GM21423 (cell line): ENCODE data around the gene ADCK1.
"Not testable (repeated sequence)": the region's sequence is repeated elsewhere in the genome, so short reads cannot be mapped to it uniquely, and the experiment has no call there.

ENCODE experiments used
- ATAC-seq: cut with Tn5 transposase; IDR thresholded peaks from one replicate; pipeline ENCODE4 v1.9.1; 2021; ENCODE audit warnings: mild to moderate bottlenecking, moderate library complexity; ENCODE audit not compliant: unreplicated experiment

ADCK1 gene

DNA sequence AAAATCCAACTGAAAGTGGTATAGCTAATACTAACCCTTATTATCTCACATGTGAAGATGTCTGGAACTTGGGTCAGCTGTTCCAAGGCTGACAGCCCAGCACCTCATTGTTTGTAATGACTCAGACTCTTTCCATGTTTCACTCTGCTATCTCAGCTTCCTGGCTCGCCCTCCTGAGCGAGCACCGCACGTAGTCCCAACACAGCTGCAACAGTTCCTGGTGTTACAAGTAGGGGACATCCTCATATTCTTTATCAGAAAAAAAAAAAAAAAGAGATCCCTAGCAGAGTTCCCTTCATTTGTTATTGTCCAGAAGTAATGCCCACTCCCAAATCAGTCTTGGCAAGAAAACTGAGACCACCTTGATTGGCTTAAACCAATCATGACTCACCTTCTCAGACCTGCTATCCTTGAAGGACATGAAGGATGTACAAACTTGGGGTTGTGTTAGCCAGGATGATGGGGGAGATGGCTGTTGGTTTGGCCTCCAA, 92.5 kb downstream of the ADCK1 start:
- no peak for ATAC-seq

DNA sequence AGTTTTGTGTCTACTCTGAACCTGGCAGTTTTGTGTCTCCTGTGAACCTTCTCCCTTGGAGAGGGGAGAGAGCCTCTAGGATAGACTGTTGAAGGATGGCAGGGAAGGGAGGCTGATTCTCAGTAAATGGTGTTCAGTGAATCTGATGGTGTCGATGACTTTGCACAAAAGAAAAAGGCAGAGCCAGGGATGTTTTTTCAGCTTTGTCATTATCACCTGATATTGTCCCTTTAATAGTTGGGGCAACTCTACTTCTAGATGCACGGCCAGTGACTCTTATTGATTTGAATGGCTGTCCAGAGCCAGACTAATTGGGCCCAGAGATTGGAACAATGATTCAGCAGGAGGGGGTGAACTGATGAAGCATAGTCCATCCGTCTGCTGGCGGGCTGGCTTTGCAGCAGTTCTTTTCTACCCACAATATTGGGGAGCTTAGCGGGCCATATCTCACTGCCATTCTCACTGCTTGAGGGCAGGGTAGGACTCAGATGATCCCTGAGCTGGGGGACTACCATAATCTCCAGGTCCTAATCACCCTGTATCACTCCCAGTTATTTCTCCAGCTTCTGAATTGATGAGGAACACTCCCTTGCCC, 93.1 kb downstream of the ADCK1 start:
- no peak for ATAC-seq

- no peak for ATAC-seq
Observed at GRCh38 chr14:77897374-77897773, 97.5 kb downstream of the ADCK1 start.

DNA sequence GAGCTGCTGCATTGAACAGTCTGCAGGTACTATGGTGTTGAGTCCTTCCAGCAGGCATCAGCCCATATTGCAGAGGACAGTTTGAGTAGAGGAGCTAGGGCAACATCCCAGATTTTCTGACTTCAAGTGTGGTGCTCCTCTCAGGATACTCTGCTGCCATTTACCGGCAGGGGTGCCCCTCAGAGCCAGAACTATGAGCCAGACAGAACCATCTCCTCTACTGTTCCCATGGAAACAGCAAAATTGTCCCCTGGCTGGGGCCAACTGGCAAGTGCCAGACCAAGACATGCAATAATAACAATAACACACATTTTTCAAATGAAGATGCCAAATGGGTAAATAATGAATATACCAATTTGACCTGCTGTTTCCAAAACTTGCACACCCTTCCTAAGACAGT, 102.9 kb downstream of the ADCK1 start:
- no peak for ATAC-seq

DNA sequence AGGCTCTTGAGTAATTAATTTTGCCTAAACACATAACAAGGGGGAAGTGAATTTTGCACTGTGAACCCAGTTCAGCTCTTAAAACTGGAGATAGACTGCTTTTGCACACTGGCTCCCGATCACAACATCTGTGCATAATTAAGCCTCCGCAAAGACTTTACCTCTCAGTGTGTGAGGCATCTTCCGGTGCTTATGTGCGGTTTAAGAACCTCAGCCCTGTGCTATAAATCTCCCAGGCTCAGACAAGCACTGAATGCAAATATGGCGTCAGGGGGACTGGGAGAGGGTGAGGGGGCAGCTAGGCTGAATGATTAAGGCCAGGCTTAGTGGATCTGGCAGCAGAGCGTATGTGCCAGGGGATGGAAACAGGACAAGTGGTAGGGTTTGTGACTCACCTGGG, 103.3 kb downstream of the ADCK1 start:
- ATAC-seq = no peak

GRCh38 chr14:77903937-77904617, 104.2 kb downstream of the ADCK1 start:
- no peak for ATAC-seq

DNA sequence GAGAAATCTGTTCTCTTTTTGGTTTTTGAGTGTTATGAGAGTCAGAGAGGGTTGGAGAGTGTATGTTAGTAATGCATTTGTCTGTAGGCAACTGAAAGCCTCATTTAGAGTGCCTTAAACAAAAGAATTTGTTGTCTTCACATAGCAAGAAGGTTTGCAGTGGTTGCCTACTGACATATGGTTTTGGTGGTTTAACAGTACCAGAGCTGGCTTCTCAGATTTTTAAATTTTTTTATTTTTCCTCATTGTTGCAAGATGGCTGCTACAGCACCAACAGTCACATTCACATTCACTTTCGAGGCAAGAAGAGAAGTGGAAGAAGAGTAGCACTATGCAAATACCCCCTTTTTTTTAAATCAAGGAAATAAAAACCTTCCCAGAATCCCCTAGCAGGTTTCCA, 106.5 kb downstream of the ADCK1 start:
- ATAC-seq = no peak

DNA sequence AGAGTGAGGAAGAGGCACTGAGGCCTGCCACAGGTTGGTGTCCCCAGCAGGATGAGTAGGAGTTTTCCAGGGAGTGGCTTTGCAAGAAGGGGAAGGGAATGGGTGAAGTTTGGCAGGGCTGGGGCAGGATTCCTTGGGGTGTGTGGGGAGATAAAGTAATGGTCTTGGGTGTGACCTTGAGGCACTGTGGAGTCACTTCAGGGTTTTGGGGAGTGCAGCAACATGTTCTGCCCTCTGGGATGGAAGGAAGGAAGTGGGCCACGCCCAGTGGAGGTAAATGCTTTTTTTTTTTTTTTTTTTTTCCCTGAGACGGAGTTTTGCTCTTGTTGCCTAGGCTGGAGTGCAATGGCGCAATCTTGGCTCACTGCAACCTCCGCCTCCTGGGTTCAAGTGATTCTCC, 108.9 kb downstream of the ADCK1 start:
- ATAC-seq = no peak

DNA sequence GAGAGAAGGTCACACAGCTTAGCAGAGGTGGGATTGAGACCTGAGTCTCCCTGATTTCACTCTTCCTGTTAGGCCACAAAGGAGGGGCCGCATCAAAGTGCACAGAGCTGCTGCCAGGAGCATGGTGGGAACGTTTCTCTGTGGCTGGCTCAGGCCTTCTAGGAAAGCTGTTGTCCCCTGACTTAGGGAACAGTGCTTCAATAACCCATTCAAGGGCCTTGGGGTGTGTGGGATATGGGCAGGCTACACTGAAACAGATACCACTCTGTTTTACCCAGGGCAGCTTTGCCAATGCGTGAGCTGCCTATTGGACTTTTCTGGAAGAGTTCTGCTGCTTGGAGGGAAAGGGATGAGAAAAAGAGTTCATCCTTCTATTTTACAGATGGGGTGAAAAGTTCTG, 110.0 kb downstream of the ADCK1 start:
- ATAC-seq = no peak

DNA sequence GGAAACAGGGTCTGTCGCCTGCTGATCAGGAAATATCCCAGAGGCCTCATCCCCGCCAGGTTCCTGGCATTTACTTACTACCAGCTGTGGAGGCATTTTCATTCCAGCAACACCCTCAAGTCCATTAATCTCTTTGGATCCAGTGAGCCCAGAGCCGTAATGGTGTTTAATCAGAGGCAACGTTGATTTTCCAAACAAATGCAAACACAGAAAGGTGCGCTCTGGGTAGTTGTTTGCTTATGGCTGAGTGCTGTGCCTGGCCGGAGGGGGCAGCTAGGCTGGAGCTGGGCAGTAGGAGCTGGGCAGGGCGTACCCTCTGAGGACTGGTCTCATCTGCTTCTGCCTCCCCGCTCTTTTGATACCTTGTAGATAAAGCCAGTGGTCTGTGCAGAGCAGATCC, 110.6 kb downstream of the ADCK1 start:
- ATAC-seq = no peak

GRCh38 chr14:77911356-77911755, 111.4 kb downstream of the ADCK1 start:
- ATAC-seq = no peak

DNA sequence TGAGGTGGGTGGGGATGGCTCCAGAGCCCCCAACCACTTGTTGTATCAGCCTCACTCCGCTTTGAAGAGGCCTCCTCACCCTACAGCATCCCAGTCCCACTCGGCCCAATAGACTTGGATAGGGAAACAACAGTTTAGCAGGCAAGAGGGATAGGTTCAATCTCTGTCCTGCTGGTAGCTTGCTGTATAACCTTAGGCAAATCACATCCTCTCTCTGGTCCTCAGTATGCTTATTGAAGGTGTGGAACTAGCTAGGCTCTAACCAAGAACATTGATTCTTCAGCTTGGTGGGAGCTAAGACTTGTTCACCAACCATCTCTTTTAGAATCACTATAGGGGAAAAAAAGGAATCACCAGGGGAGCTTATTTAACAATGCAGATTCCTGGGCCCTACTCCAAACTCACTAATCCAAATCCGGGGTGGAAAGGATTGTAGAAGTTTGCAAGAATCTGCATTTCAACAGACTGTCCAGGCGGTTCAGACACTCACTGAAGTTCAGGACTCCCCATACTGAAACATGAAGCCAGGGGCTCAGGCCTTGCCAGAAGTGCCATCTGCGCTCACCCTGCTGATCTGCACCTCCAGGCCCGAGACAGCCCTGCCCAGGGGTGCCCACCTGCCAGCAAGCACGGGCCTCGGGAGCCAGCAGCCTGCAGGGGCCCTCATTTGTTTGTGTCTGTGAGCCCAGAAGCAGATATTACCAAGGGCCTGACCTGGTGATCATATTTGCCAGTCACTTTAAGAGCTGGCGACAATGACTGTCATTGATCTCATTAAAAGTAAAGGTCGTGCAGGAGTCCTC, 113.0 kb downstream of the ADCK1 start:
- no peak for ATAC-seq

DNA sequence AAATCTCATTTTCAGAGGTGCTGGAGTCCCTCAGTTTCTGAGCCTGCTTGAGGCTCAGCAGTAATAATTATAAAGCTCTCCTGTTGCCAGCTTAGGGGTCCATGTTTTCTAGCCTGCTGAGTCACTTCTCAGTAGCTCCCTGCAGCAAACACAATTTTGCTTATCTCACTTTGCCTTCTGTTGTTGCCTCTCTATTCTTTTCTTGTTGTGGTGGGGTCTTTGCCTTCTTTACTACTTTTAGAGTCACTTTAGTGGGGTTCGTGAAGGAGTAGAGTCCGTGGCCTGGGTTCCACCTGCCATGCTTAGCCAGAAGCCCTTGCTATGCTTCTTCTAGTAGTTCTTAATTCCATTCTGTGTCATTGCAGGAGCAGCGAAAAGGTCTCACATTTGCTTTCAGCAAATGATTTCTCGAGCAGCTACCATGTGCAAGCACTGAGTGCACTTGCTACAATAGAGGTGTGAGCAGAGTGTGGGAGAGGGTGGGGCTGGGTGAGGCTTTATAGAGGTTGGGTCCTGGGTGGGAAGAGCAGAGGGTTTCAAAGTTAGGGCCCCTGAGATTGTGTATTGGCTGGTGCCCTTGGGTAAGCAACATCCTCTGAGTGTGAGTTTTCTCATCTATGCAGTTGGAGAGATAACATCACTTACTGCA, 114.3 kb downstream of the ADCK1 start:
- no peak for ATAC-seq

- not testable (repeated sequence) for ATAC-seq
Observed at GRCh38 chr14:77915390-77915789, 115.5 kb downstream of the ADCK1 start.

DNA sequence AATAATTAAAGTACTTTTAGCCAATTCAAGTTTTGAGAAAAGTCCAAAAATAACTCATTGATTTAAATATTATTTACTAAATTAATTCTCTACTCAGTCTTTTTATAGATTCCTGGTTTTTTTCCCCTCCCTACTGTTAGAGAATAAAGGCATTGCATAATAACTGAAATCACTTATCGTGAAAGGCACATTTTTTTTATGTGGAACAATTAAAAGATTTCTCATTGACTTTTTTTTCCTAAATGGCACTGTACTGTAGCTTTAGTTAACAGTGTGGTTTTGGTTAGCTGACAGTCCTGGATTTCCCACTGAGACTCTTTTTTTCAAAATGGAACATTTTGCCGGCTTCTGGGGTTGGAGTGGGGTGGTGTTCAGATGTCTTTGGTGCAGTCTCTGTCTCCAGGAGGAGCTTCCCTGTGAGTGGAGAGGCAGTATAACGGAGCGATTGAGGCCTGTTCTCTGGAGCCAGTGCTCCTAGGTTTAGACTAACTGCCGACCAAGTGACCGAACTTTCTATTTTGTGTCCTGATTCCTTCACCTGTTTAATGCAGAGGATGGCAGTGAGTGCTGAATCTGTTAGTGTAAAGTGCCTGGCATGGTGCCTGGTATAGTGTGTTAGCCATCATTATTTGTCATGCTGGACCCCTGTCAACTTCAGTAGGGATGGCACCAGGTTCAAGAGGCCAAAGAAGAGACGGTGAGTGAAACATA, 117.7 kb downstream of the ADCK1 start:
- ATAC-seq = no peak

GRCh38 chr14:77918448-77918847, 118.5 kb downstream of the ADCK1 start:
- ATAC-seq = no peak

- ATAC-seq = no peak
Observed at GRCh38 chr14:77920312-77920711, 120.4 kb downstream of the ADCK1 start.

GRCh38 chr14:77921818-77922217, 121.9 kb downstream of the ADCK1 start:
- no peak for ATAC-seq

DNA sequence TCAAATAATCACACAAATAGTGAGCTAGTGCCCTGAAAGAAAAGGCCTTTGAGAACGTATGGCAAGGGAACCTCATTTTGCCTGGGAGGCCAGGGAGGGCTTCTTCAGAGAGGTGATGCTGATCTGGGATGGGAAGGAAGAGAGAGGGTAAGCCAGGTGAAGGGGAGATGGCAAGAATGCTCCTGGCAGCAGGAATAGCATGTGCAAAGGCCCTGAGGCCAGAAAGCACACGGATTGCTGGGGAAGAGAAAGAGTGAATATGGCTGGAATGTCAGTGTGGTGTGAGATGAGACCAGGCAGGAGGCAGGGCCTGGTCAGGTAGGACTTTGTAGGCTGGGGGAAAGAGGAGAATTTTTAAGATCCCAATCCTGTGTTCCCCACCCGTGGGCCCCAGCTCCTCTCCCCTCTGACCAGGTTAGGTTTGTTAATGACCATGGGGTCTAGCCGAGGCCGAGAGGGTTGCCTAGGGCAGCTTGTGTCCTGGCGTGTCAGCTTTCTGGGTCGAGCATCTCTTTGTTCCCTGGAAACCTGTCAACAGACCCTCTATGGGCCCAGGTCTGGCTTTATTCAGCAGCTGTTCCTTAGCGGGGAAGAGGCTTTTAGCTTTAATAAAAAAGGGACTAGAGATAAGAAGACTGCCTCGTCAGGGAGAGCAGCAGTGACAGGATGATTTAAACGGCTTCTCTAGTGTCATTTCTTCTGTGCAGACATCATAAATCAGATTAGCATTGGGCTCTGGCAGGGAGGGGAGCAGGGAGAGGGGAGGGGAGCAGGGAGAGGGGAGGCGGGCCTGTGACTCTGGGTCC, 123.4 kb downstream of the ADCK1 start:
- ATAC-seq = no peak
